Memory B cell (primary cell): ENCODE data around the gene NDUFB5.

ENCODE experiments used
- ATAC-seq: fragments of 150-1000 bp; cut with Tn5 transposase; 2 replicates; pipeline ENCODE4 v1.10.0; 2021; ENCODE audit warnings: low read depth, mild to moderate bottlenecking, moderate library complexity
- DNase-seq, 2 donors: peaks; one replicate each; pipeline ENCODE4 v3.0.0; 2022; ENCODE audit warnings: low spot score in 2 of 2
- H3K27ac Mint-ChIP-seq: one replicate; pipeline ENCODE4 v1.8.0; 2022; ENCODE audit warnings: mild to moderate bottlenecking, moderate library complexity, mixed read lengths
- H3K27me3 Mint-ChIP-seq: one replicate; pipeline ENCODE4 v1.8.0; 2022; ENCODE audit warnings: mixed read lengths
- H3K36me3 Mint-ChIP-seq: one replicate; pipeline ENCODE4 v1.8.0; 2022; ENCODE audit warnings: mild to moderate bottlenecking, mixed read lengths
- H3K4me1 Mint-ChIP-seq: one replicate; pipeline ENCODE4 v1.8.0; 2022; ENCODE audit warnings: mixed read lengths
- H3K4me3 Mint-ChIP-seq: one replicate; pipeline ENCODE4 v1.8.0; 2022; ENCODE audit warnings: mild to moderate bottlenecking, moderate library complexity, mixed read lengths
- H3K9me3 Mint-ChIP-seq: one replicate; pipeline ENCODE4 v1.8.0; 2022; ENCODE audit warnings: mixed read lengths

NDUFB5 gene

GRCh38 chr3:179604321-179605078 is at the start of gene NDUFB5, which contains the start of gene MRPL47:
NDUFB5 (plus strand) TSS chr3:179604794; CDS start chr3:179604816, 22 bp downstream.
MRPL47 (minus strand) TSS chr3:179604638; CDS start chr3:179604624, 14 bp downstream.
- H3K27me3 Mint-ChIP-seq = no peaks in the 10 kb centered on the region
- peak within 1 kb of the TSS; percentile 99 for H3K27ac Mint-ChIP-seq
- H3K4me3 Mint-ChIP-seq = peak within 1 kb of the TSS; percentile 100
- no peaks in the 10 kb centered on the region for H3K9me3 Mint-ChIP-seq
- peaks cover 12% of the 10 kb centered on the region for H3K36me3 Mint-ChIP-seq
- peaks cover 31% of the 10 kb centered on the region for H3K4me1 Mint-ChIP-seq
- ATAC-seq (peak; percentile 94), DNase-seq (peak; percentile 82 to 89)

GRCh38 chr3:179558742-179559364 is 45.7 kb upstream of the NDUFB5 start:
- no peaks in the 10 kb centered on the region for H3K36me3 Mint-ChIP-seq
- ATAC-seq = no peak
- H3K27me3 Mint-ChIP-seq = no peaks in the 10 kb centered on the region
- peaks cover 10% of the 10 kb centered on the region for H3K4me1 Mint-ChIP-seq
- H3K4me3 Mint-ChIP-seq = no peak overlapping the region
- H3K27ac Mint-ChIP-seq = no peak overlapping the region
- no peaks in the 10 kb centered on the region for H3K9me3 Mint-ChIP-seq
- DNase-seq = peak; percentile 49 to 54

- no peak for ATAC-seq
- Mint-ChIP-seq H3K9me3 (no peaks in the 10 kb centered on the region), H3K4me3 (no peak overlapping the region), H3K27me3 (no peaks in the 10 kb centered on the region), H3K4me1 (peaks cover 17% of the 10 kb centered on the region), H3K36me3 (no peaks in the 10 kb centered on the region), H3K27ac (no peak overlapping the region)
- no peak for DNase-seq
Observed at GRCh38 chr3:179560791-179561190, 43.8 kb upstream of the NDUFB5 start.

- Mint-ChIP-seq H3K4me1 (peaks cover 22% of the 10 kb centered on the region), H3K9me3 (no peaks in the 10 kb centered on the region), H3K4me3 (peak within 1 kb of the TSS; percentile 88), H3K27me3 (no peaks in the 10 kb centered on the region), H3K36me3 (no peaks in the 10 kb centered on the region), H3K27ac (peak within 1 kb of the TSS; percentile 80)
- DNase-seq = peak; percentile 85 to 94
- ATAC-seq = peak; percentile 89
Observed at GRCh38 chr3:179562591-179563270, 41.9 kb upstream of the NDUFB5 start, which contains the start of gene ACTL6A. ACTL6A (plus strand) TSS chr3:179562926; CDS start chr3:179563093, 167 bp downstream.

GRCh38 chr3:179563271-179563783 is 41.3 kb upstream of the NDUFB5 start:
- H3K4me3 Mint-ChIP-seq = peak overlapping the region; percentile 88
- DNase-seq (peak; percentile 54 to 65), ATAC-seq (peak; percentile 63)
- H3K9me3 Mint-ChIP-seq = no peaks in the 10 kb centered on the region
- no peaks in the 10 kb centered on the region for H3K27me3 Mint-ChIP-seq
- H3K36me3 Mint-ChIP-seq = no peaks in the 10 kb centered on the region
- peaks cover 22% of the 10 kb centered on the region for H3K4me1 Mint-ChIP-seq
- H3K27ac Mint-ChIP-seq = peak overlapping the region; percentile 80

- Mint-ChIP-seq H3K36me3 (peaks cover 5% of the 10 kb centered on the region), H3K9me3 (no peaks in the 10 kb centered on the region), H3K27me3 (no peaks in the 10 kb centered on the region), H3K4me3 (no peak overlapping the region), H3K4me1 (peaks cover 23% of the 10 kb centered on the region), H3K27ac (no peak overlapping the region)
- DNase-seq = no peak
- no peak for ATAC-seq
Observed at GRCh38 chr3:179565496-179565895, 39.1 kb upstream of the NDUFB5 start.

GRCh38 chr3:179580992-179581391 is 23.6 kb upstream of the NDUFB5 start:
- Mint-ChIP-seq H3K36me3 (peaks cover 24% of the 10 kb centered on the region), H3K27ac (peak overlapping the region; percentile 49), H3K4me3 (no peak overlapping the region)

GRCh38 chr3:179589143-179589542 is 15.5 kb upstream of the NDUFB5 start:
- H3K9me3 Mint-ChIP-seq = no peaks in the 10 kb centered on the region
- no peak overlapping the region for H3K27ac Mint-ChIP-seq
- H3K4me3 Mint-ChIP-seq = no peak overlapping the region
- ATAC-seq (no peak), DNase-seq (no peak)
- H3K27me3 Mint-ChIP-seq = no peaks in the 10 kb centered on the region
- H3K4me1 Mint-ChIP-seq = no peaks in the 10 kb centered on the region
- peaks cover 16% of the 10 kb centered on the region for H3K36me3 Mint-ChIP-seq

More at GRCh38 chr3:179580992-179581391, 23.6 kb upstream of the NDUFB5 start:
- no peaks in the 10 kb centered on the region for H3K27me3 Mint-ChIP-seq
- H3K9me3 Mint-ChIP-seq = no peaks in the 10 kb centered on the region
- no peak for ATAC-seq
- H3K4me1 Mint-ChIP-seq = no peaks in the 10 kb centered on the region
- DNase-seq = no peak

- ATAC-seq (no peak), DNase-seq (no peak)
- Mint-ChIP-seq H3K27me3 (no peaks in the 10 kb centered on the region), H3K9me3 (no peaks in the 10 kb centered on the region), H3K36me3 (peaks cover 14% of the 10 kb centered on the region), H3K27ac (no peak overlapping the region), H3K4me1 (no peaks in the 10 kb centered on the region), H3K4me3 (no peak overlapping the region)
Observed at GRCh38 chr3:179590669-179591068, 13.9 kb upstream of the NDUFB5 start.

GRCh38 chr3:179591313-179591712 is 13.3 kb upstream of the NDUFB5 start:
- no peak overlapping the region for H3K27ac Mint-ChIP-seq
- no peak for ATAC-seq
- H3K9me3 Mint-ChIP-seq = no peaks in the 10 kb centered on the region
- no peaks in the 10 kb centered on the region for H3K4me1 Mint-ChIP-seq
- no peak overlapping the region for H3K4me3 Mint-ChIP-seq
- H3K36me3 Mint-ChIP-seq = peaks cover 12% of the 10 kb centered on the region
- no peak for DNase-seq
- H3K27me3 Mint-ChIP-seq = no peaks in the 10 kb centered on the region

GRCh38 chr3:179599531-179599930 is 5.1 kb upstream of the NDUFB5 start:
- Mint-ChIP-seq H3K27ac (no peak overlapping the region), H3K4me3 (no peak overlapping the region), H3K9me3 (no peaks in the 10 kb centered on the region), H3K27me3 (no peaks in the 10 kb centered on the region), H3K4me1 (peaks cover 2% of the 10 kb centered on the region), H3K36me3 (peaks cover 14% of the 10 kb centered on the region)
- DNase-seq = no peak
- ATAC-seq = no peak

- peak overlapping the region; percentile 99 for H3K27ac Mint-ChIP-seq
- H3K27me3 Mint-ChIP-seq = no peaks in the 10 kb centered on the region
Observed at GRCh38 chr3:179603321-179603720, 1.3 kb upstream of the NDUFB5 start.

GRCh38 chr3:179603831-179604230 is 763 bp upstream of the NDUFB5 start:
- no peaks in the 10 kb centered on the region for H3K27me3 Mint-ChIP-seq
- ATAC-seq = no peak
- H3K4me1 Mint-ChIP-seq = peaks cover 24% of the 10 kb centered on the region
- H3K27ac Mint-ChIP-seq = peak overlapping the region; percentile 99
- peaks cover 16% of the 10 kb centered on the region for H3K36me3 Mint-ChIP-seq
- no peaks in the 10 kb centered on the region for H3K9me3 Mint-ChIP-seq
- peak overlapping the region; percentile 100 for H3K4me3 Mint-ChIP-seq
- DNase-seq = no peak

More at GRCh38 chr3:179603321-179603720, 1.3 kb upstream of the NDUFB5 start:
- ATAC-seq (no peak), DNase-seq (no peak)
- H3K4me3 Mint-ChIP-seq = peak overlapping the region; percentile 21
- peaks cover 23% of the 10 kb centered on the region for H3K4me1 Mint-ChIP-seq
- peaks cover 16% of the 10 kb centered on the region for H3K36me3 Mint-ChIP-seq
- H3K9me3 Mint-ChIP-seq = no peaks in the 10 kb centered on the region
